ENCODE data around the gene NCKIPSD.

NCKIPSD gene

DNA sequence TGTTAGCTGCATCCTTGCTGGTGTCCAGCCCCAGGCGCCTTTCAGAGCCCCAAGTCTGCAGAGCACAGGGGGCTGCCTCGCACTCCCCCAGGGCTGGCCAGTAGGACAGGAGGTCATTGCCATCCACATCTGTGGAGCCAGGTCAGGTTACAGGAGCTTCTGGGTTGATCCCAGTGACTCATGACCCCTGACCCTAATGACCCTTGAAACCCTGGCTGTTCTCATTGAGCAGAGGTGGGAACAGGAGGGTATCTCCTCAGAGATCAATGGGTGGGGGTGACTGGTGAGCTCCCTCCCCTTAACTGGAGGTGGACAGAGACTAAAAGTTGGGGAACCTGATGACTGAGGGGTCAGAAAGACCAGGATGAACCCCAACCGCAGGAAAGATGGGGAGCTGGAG lies 44.3 kb downstream of the NCKIPSD start:
- Histone ChIP-seq H3K27ac (ENCODE audit: extremely low read depth, low read depth, low read length) (no peak overlapping the region), H3K4me3 (ENCODE audit: low read depth, low read length) (no peak overlapping the region), H3K36me3 (ENCODE audit: control insufficient read depth in 2 of 2, insufficient read depth in 1 of 2, low read length in 2 of 2) (no peaks in the 10 kb centered on the region), H3K4me1 (ENCODE audit: control insufficient read depth, insufficient read depth, low read length) (no peaks in the 10 kb centered on the region), H3K9me3 (ENCODE audit: control insufficient read depth, insufficient read depth, low read depth, low read length) (no peaks in the 10 kb centered on the region)
- ChIA-PET POLR2A (no interaction called here), CTCF (no interaction called here)
- TF ChIP-seq ZNF274 (IDR thresholded peaks at IDR 0.05; ENCODE audit: low read length) (no peak), ZNF274 (tag by site-specific recombination; IDR thresholded peaks at IDR 0.05; ENCODE audit: borderline replicate concordance) (no peak), ZNF48 (tag by site-specific recombination; IDR thresholded peaks at IDR 0.05) (no peak), PRDM1 (tag by site-specific recombination; IDR thresholded peaks at IDR 0.05) (no peak), ZNF624 (tag by site-specific recombination; IDR thresholded peaks at IDR 0.05) (no peak), ZNF2 (tag by site-specific recombination; IDR thresholded peaks at IDR 0.05) (no peak), HOXD13 (CRISPR knock-in tag; IDR thresholded peaks at IDR 0.05; ENCODE audit: borderline replicate concordance) (no peak), ZFP69B (tag by site-specific recombination; IDR thresholded peaks at IDR 0.05) (no peak), ZNF138 (tag by site-specific recombination; IDR thresholded peaks at IDR 0.05; ENCODE audit: borderline replicate concordance) (no peak), TCF7L2 (IDR thresholded peaks at IDR 0.05; ENCODE audit: borderline replicate concordance, low read depth, low read length) (no peak), ZNF335 (tag by site-specific recombination; conservative IDR thresholded peaks at IDR 0.05) (no peak), ZNF350 (tag by site-specific recombination; IDR thresholded peaks at IDR 0.05) (no peak), SP3 (tag by site-specific recombination; IDR thresholded peaks at IDR 0.05) (no peak), FEZF1 (tag by site-specific recombination; IDR thresholded peaks at IDR 0.05) (no peak), ZNF560 (tag by site-specific recombination; IDR thresholded peaks at IDR 0.05; ENCODE audit: borderline replicate concordance) (no peak)
- TF ChIP-seq, protein P1, sequence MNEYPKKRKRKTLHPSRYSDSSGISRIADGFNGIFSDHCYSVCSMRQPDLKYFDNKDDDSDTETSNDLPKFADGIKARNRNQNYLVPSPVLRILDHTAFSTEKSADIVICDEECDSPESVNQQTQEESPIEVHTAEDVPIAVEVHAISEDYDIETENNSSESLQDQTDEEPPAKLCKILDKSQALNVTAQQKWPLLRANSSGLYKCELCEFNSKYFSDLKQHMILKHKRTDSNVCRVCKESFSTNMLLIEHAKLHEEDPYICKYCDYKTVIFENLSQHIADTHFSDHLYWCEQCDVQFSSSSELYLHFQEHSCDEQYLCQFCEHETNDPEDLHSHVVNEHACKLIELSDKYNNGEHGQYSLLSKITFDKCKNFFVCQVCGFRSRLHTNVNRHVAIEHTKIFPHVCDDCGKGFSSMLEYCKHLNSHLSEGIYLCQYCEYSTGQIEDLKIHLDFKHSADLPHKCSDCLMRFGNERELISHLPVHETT (tag by site-specific recombination; IDR thresholded peaks at IDR 0.05): no peak
- TF ChIP-seq, protein P2, sequence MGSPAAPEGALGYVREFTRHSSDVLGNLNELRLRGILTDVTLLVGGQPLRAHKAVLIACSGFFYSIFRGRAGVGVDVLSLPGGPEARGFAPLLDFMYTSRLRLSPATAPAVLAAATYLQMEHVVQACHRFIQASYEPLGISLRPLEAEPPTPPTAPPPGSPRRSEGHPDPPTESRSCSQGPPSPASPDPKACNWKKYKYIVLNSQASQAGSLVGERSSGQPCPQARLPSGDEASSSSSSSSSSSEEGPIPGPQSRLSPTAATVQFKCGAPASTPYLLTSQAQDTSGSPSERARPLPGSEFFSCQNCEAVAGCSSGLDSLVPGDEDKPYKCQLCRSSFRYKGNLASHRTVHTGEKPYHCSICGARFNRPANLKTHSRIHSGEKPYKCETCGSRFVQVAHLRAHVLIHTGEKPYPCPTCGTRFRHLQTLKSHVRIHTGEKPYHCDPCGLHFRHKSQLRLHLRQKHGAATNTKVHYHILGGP (tag by site-specific recombination; IDR thresholded peaks at IDR 0.05): no peak
- TF ChIP-seq, protein P3, sequence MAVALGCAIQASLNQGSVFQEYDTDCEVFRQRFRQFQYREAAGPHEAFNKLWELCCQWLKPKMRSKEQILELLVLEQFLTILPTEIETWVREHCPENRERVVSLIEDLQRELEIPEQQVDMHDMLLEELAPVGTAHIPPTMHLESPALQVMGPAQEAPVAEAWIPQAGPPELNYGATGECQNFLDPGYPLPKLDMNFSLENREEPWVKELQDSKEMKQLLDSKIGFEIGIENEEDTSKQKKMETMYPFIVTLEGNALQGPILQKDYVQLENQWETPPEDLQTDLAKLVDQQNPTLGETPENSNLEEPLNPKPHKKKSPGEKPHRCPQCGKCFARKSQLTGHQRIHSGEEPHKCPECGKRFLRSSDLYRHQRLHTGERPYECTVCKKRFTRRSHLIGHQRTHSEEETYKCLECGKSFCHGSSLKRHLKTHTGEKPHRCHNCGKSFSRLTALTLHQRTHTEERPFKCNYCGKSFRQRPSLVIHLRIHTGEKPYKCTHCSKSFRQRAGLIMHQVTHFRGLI (tag by site-specific recombination; IDR thresholded peaks at IDR 0.05): no peak
- TF ChIP-seq, protein P4, sequence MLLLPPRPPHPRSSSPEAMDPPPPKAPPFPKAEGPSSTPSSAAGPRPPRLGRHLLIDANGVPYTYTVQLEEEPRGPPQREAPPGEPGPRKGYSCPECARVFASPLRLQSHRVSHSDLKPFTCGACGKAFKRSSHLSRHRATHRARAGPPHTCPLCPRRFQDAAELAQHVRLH (tag by site-specific recombination; IDR thresholded peaks at IDR 0.05): no peak
- TF ChIP-seq, protein P5, sequence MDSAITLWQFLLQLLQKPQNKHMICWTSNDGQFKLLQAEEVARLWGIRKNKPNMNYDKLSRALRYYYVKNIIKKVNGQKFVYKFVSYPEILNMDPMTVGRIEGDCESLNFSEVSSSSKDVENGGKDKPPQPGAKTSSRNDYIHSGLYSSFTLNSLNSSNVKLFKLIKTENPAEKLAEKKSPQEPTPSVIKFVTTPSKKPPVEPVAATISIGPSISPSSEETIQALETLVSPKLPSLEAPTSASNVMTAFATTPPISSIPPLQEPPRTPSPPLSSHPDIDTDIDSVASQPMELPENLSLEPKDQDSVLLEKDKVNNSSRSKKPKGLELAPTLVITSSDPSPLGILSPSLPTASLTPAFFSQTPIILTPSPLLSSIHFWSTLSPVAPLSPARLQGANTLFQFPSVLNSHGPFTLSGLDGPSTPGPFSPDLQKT (IDR thresholded peaks at IDR 0.05; ENCODE audit: borderline replicate concordance, low read depth, low read length): no peak
- TF ChIP-seq, protein P6, sequence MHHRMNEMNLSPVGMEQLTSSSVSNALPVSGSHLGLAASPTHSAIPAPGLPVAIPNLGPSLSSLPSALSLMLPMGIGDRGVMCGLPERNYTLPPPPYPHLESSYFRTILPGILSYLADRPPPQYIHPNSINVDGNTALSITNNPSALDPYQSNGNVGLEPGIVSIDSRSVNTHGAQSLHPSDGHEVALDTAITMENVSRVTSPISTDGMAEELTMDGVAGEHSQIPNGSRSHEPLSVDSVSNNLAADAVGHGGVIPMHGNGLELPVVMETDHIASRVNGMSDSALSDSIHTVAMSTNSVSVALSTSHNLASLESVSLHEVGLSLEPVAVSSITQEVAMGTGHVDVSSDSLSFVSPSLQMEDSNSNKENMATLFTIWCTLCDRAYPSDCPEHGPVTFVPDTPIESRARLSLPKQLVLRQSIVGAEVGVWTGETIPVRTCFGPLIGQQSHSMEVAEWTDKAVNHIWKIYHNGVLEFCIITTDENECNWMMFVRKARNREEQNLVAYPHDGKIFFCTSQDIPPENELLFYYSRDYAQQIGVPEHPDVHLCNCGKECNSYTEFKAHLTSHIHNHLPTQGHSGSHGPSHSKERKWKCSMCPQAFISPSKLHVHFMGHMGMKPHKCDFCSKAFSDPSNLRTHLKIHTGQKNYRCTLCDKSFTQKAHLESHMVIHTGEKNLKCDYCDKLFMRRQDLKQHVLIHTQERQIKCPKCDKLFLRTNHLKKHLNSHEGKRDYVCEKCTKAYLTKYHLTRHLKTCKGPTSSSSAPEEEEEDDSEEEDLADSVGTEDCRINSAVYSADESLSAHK (tag by site-specific recombination; IDR thresholded peaks at IDR 0.05): no peak

Data from HEK293 (cell line).